Posterior cingulate gyrus (tissue), 11 donors: Measurements from ENCODE around the gene TRIM56.
"Not testable (repeated sequence)": the region's sequence is repeated elsewhere in the genome, so short reads cannot be mapped to it uniquely, and the experiment has no call there.

Source experiments
- DNase-seq, 10 donors: peaks; one replicate each; pipeline versions ENCODE4 v3.0.0 to v3.0.0-alpha.2; 2020 to 2021; ENCODE audit warnings: mixed read lengths in 3 of 10
- intact Hi-C: fragments of 100-400 bp; cut with DNase I; formaldehyde crosslinking; loops from one replicate; pipeline ENCODE4 v1.15.1; 2023

TRIM56 gene

GRCh38 chr7:101085162-101085964, at the start of gene TRIM56:
Gene TRIM56, plus strand, starts transcription at chr7:101085481. Its CDS starts 1,832 bp downstream, at chr7:101087313.
- intact Hi-C loops, result loop anchor here (10.0 kb wide), 1 partner anchor 49 kb away; no protein-coding TSS in a partner anchor
- DNase-seq, result peak; percentile 21 to 95 (median 70)

GRCh38 chr7:101035941-101036340, 49.3 kb upstream of the TRIM56 start:
- DNase-seq, result no peak
- intact Hi-C loops, result no loop called here

GRCh38 chr7:101041283-101041682, 44.0 kb upstream of the TRIM56 start:
- DNase-seq, result peak in 2 of 10 donors; percentile 12 to 17
- intact Hi-C loops, result not testable (repeated sequence)

- intact Hi-C loops, result no loop called here
- peak in 9 of 10 donors; percentile 11 to 90 (median 56) for DNase-seq
These were observed 26.9 kb upstream of the TRIM56 start for GRCh38 chr7:101058355-101058754.

- intact Hi-C loops, result loop anchor here (1.0 kb wide), 1 partner anchor 162 kb away; no protein-coding TSS in a partner anchor
- no peak for DNase-seq
These were observed 25.7 kb upstream of the TRIM56 start for GRCh38 chr7:101059620-101059942.

DNA sequence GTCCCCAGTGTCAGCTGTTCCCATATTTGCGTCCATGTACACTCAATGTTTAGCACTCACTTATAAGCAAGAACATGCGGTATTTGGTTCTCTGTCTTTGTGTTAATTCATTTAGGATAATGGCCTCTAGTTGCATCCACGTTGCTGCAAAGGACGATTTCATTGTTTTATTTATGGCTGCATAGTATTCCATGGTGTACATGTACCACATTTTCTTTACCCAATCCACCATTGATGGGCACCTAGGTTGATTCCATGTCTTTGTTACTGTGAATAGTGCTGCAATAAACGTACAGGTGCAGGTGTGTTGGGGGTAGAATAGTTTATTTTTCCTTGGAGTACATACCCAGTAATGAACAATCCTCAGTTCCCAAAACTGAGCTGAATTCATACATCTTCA, 24.3 kb upstream of the TRIM56 start:
- intact Hi-C loops, result no loop called here

GRCh38 chr7:101064176-101064550, 21.1 kb upstream of the TRIM56 start:
- intact Hi-C loops, result not testable (repeated sequence)
- peak in 3 of 10 donors; percentile 40 to 75 (median 59) for DNase-seq

More for the DNA sequence above, 24.3 kb upstream of the TRIM56 start:
- DNase-seq, result no peak

- DNase-seq, result peak in 2 of 10 donors; percentile 1 to 13
- intact Hi-C loops, result not testable (repeated sequence)
These were observed 20.1 kb upstream of the TRIM56 start for GRCh38 chr7:101065162-101065561.

DNA sequence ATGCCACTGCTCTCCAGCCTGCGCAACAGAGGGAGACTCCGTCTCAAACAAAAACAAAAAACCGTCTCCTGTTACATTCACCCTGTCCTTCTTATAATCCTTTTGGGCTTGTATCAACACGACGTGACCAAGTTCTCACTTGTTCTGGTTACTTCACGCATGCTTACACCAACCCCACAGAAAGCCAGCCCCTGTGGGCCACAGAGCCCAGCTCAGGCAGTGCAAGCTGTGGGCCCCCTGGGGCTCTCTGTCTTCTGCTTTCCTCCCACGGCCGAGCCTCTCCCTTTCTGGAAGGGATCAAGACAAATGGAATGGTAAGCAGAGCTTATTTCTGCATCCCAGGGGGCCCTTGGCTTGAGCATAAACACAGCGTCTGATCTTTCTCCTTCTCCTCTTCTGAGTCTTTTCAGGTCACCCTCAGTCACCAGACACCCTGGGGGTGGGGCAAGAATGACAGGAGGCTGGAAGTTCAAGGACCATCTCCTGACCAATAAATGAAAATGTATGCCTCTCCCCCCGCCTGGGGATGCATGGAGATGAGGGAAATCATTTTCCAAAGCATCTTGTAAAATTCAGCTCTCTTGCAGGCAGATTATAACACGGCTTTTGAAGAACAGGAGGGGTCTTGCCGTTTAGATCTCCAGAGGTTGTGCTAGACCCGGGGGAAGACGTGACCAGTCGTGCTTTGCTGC, 19.0 kb upstream of the TRIM56 start:
- peak in 2 of 10 donors; percentile 18 to 25 for DNase-seq
- intact Hi-C loops, result no loop called here

DNA sequence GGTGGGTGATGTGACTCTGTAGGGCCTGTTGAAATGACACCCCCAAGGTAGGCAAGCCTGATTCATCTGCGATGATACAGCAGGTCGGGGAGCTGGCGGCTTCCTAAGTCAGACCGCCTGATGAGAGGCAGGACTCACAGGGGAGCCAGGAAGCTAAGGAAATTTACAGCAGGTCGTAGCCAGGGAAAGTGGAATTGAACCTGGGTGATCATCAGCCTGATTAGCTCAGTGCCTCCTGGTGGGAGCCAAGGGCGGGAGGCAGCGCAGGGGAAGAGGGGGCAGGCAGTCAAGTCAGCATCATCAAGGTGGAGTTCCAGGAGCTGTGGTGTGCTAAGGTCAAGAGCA, 18.5 kb upstream of the TRIM56 start:
- DNase-seq, result peak in 2 of 10 donors; percentile 40 to 48
- intact Hi-C loops, result no loop called here

DNA sequence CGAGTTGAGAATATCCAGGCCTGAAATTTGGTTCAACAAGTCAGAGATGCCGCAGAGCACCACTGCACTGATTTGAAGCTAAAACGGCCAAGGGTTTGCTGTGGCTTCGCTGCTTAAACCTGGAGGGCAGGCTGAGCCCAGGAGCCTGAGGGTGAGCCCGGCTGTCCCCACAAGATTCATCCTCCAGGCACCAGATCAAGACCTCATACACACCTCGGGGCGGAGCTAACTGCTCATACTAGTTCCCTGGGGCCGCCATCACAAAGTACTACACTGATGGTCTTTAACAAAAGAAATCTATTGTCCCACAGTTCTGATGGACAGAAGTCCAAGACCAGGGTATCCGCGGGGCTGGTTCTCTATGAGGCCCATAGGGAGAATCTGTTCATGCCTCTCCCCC, 16.9 kb upstream of the TRIM56 start:
- DNase-seq, result peak in 2 of 10 donors; percentile 32 to 64
- intact Hi-C loops, result no loop called here

DNA sequence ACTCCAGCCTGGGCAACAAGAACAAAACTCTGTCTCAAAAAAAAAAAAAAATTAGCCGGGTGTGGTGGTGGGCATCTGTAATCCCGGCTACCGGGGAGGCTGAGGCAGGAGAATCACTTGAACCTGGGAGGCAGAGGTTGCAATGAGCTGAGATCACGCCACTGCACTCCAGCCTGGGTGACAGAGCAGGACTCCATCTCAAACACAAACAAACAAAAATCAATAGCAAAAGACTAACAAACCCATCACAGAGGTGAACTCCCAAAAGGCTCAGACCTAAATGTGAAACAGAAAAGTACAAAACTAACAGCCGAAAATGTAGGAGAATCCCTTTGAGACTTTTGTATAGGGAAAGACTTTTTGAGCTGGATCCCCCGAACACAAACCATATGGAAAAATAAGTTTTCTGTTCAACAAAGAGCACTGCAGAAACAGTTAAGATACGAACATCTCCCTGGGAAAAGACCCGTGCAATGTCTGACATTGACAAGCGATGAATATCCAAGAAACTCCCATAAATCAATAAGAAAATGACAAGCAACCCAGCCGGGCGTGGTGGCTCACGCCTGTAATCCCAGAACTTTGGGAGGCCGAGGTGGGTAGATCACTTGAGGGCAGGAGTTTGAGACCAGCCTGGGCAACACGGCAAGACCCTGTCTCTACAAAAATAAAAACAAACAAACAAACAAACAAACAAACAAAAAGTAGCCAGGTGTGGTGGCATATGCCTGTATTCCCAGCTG, 13.7 kb upstream of the TRIM56 start:
- peak in 2 of 10 donors; percentile 24 to 43 for DNase-seq
- intact Hi-C loops, result not testable (repeated sequence)

DNA sequence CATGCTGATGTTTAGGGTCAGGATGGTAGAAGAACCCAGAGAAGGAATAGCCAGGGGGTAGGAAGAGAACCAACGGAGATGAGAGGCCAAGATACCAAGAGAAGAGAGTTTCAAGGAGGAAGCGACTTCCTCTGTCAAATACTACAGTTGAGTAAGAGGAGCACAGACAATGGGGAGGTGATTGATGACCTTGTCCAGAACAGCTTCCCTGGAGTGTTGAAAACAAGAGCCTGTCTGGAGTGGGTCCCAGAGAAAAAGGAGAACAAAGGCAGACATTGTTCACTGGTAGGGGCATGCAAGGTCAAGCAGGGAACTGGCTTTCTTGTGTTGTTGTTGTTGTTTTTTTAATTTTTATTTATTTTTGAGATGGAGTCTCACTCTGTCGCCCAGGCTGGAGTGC, 9.6 kb upstream of the TRIM56 start:
- no peak for DNase-seq
- intact Hi-C loops, result no loop called here

- DNase-seq, result peak in 1 of 10 donors; percentile 43
These were observed 9.1 kb upstream of the TRIM56 start for GRCh38 chr7:101076183-101076582.

GRCh38 chr7:101077303-101078086, 7.8 kb upstream of the TRIM56 start:
- DNase-seq, result peak; percentile 58 to 96 (median 82)
- intact Hi-C loops, result loop anchor here (1.0 kb wide), 1 partner anchor 180 kb away; no protein-coding TSS in a partner anchor

More at GRCh38 chr7:101076183-101076582, 9.1 kb upstream of the TRIM56 start:
- intact Hi-C loops, result not testable (repeated sequence)

DNA sequence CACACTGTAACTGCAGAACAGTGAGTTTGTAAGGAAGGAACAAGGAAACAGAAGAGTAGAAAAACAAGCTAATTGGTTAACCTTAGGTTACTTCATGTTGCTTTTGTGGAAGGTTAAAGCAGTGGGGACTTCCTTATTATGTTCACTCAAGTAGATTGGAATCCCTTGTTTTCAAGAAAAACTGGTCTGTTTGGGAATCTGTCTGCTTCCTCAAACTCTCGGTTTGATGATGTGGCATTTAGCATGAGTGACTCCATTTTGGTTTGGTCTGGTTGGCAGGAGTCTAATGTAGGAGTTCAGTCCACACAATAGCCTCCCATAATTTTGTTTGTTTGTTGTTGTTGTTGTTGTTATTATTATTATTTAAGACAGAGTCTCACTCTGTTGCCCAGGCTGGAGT, 3.8 kb upstream of the TRIM56 start:
- intact Hi-C loops, result loop anchor here (10.0 kb wide), 1 partner anchor 53 kb away; no protein-coding TSS in a partner anchor

GRCh38 chr7:101084865-101085161, 468 bp upstream of the TRIM56 start:
- intact Hi-C loops, result loop anchor here (10.0 kb wide), 1 partner anchor 50 kb away; no protein-coding TSS in a partner anchor
- DNase-seq, result no peak

More for the DNA sequence above, 3.8 kb upstream of the TRIM56 start:
- no peak for DNase-seq

DNA sequence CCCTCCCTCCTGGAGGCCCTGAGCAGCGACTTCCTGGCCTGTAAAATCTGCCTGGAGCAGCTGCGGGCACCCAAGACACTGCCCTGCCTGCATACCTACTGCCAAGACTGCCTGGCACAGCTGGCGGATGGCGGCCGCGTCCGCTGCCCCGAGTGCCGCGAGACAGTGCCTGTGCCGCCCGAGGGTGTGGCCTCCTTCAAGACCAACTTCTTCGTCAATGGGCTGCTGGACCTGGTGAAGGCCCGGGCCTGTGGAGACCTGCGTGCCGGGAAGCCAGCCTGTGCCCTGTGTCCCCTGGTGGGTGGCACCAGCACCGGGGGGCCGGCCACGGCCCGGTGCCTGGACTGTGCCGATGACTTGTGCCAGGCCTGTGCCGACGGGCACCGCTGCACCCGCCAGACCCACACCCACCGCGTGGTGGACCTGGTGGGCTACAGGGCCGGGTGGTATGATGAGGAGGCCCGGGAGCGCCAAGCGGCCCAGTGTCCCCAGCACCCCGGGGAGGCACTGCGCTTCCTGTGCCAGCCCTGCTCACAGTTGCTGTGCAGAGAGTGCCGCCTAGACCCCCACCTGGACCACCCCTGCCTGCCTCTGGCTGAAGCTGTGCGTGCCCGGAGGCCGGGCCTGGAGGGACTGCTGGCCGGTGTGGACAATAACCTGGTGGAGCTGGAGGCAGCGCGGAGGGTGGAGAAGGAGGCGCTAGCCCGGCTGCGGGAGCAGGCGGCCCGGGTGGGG, 2.2 kb downstream of the TRIM56 start:
- DNase-seq, result no peak

GRCh38 chr7:101088069-101088425, 2.8 kb downstream of the TRIM56 start:
- intact Hi-C loops, result loop anchor here (10.0 kb wide), 1 partner anchor 47 kb away; no protein-coding TSS in a partner anchor
- DNase-seq, result no peak

More for the DNA sequence above, 2.2 kb downstream of the TRIM56 start:
- intact Hi-C loops, result loop anchor here (10.0 kb wide), 1 partner anchor 47 kb away; no protein-coding TSS in a partner anchor
